Activated CD4-positive, alpha-beta T cell treated with anti-CD3 and anti-CD28 coated beads, Interleukin-2, Interleukin-4, amounts not matched to agents 100 ng/mL and 50 ng/mL, durations not matched to agents 16 hours and 8 hours (primary cell): Measurements from ENCODE around the gene ST8SIA3.
"Not testable (repeated sequence)": the region's sequence is repeated elsewhere in the genome, so short reads cannot be mapped to it uniquely, and the experiment has no call there.

ENCODE experiments used
- DNase-seq: peaks from one replicate; pipeline ENCODE4 v3.0.0-alpha.2; 2020; ENCODE audit warnings: low spot score

ST8SIA3 gene

DNA sequence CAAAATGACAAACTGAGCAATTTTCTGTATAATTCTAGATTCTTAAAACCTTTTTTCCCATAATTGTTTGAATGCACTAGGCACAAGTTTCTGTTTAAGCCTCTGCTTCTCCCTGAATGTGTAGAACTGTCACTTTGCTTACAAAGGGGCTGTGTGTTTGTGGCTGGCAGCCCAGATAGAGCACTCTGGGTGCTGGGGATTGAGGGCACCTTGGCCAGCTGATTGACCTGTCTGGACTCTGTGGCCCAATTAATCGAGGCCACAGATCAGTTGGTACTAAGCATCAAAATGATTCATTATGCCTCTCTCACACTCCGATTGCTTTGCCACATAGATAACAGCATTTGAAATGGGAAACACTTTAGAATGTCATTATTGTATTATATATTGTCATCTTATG lies 12.1 kb downstream of the ST8SIA3 start:
- DNase-seq, result no peak

DNA sequence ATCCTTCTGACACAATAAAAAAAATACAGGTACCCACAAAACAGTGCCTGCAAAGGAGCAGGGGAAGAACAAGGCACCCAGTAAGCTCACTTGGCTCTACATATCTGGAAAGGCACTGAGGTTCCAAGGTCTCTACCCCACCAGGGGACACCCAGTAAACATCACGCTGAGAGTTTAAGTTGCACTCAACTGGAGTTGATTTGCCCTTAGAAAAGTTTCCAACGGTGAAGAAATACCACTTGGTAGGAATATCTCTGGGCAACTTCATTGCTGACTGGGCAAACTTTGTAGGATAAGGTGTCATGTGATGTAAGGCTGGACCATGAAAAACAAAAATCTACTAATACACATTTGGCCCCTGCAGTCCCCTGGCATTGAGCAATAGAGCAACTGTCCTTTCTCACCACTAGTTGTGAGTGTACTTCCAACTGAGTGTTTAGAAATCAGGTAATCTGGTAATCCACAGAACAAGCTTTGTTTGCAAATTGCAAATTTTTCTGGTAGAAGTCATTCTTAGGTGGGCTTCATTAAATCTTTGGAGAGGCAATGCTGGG lies 14.2 kb downstream of the ST8SIA3 start:
- no peak for DNase-seq

DNA sequence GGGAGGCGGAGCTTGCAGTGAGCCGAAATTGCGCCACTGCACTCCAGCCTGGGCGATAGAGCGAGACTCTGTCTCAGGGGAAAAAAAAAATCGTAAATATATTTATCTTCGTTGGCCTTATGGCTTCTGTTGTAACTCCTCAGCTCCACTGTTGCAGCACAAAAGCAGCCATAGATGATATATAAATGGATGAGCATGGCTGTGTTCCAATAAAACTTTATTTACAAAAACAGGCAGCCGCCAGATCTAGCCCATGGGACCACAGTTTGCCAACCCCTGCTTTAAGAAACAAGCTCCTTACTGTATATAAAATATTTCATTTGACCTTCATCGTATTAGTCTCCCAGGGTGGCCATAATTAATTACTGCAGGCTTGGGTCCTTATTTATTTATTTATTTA lies 20.1 kb downstream of the ST8SIA3 start:
- DNase-seq, result no peak

DNA sequence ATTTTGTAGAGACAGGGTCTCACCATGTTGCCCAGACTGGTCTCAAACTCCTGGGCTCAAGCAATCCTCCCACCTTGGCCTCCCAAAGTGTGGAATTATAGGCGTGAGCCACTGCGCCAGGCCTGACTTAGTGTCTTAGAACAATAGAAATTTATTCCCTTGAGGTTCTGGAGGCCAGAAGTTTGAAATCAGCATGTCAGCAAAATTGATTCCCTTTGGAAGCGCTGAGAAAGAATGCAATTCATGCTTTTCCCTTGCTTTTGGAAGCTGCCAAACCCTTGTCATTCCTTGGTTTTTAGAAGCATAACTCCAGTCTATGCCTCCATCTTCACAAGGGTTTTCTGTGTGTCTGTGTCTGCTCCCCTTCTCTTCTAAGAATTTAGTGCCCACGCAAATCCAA lies 20.7 kb downstream of the ST8SIA3 start:
- no peak for DNase-seq

DNA sequence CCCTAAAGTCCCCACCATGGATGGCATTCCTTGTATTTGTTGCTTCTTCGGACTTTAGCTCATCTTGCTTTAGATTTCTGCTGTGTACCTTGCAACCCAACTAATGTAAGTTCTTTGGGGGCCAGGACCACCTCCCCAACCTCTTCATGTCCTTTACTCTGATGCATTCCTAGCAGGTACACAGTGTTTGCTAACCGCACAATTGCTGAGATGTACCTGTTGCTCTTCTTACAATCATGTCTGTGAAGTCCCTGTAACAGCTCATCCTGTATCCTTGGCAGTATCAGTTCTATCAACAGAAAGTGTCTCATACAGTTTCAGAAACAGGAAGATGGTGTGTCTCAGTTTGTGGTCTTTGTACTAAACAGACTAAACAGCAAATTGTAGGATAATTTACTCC lies 24.1 kb downstream of the ST8SIA3 start:
- DNase-seq, result no peak

DNA sequence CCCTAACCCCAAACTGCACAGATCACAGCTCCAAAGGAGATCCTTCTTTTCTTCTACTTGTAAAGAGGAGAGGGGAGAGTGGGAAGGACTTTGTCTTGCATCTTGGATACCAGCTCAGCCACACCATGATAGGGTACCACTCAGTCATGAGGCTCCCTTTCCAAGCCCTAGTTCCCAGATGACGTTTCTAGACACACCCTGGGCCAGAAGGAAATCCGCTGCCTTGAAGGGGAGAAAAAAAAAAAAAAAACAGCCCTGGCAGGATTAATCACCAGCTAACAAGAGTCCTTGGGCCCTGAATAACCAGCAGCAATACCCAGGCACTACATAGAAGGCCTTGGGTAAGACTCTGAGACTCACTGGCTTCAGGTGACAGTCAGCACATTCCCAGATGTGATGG lies 36.9 kb downstream of the ST8SIA3 start:
- DNase-seq, result no peak

DNA sequence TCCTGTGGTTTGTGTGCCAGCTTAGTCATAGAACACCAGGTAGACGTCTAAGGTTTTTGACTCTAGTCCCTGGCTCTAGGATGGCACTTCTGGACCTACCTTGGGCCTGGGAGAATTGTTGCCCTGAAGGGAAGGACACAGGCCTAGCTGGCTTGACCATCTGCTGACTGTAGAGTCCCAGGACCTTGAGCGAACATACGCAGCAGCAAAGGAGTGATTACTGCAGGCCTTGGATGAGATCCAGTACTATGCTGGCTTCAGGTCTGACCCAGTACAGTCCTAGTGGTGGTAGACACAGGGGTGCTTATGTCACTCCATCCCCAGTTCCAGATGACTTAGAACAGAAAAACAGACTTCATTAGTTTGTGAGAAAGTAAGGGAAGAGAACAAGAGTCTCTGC lies 37.7 kb downstream of the ST8SIA3 start:
- DNase-seq, result no peak

DNA sequence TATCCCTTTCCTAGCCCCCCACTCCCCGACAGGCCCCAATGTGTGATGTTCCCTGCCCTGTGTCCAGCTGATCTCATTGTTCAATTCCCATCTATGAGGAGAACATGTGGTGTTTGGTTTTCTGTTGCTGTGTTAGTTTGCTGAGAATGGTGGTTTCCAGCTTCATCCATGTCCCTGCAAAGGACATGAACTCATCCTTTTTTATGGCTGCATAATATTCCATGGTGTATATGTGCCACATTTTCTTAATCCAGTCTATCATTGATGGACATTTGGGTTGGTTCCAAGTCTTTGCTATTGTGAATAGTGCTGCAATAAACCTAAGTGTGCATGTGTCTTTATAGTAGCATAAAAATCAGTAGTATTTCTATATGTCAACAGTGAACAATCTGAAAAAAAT lies 42.4 kb downstream of the ST8SIA3 start:
- DNase-seq, result not testable (repeated sequence)

DNA sequence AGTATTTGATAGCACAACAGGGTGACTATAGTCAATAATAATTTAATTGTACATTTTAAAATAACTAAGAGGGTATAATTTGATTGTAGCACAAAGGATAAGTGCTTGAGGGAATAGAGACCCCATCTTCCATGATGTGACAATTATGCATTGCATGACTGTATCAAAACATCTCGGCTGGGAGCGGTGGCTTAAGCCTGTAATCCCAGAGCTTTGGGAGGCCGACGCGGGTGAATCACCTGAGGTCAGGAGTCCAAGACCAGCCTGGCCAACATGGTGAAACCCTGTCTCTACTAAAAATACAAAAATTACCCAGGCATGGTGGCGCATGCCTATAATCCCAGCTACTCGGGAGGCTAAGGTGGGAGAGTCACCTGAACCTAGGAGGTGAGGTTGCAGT lies 44.5 kb downstream of the ST8SIA3 start:
- DNase-seq, result not testable (repeated sequence)

DNA sequence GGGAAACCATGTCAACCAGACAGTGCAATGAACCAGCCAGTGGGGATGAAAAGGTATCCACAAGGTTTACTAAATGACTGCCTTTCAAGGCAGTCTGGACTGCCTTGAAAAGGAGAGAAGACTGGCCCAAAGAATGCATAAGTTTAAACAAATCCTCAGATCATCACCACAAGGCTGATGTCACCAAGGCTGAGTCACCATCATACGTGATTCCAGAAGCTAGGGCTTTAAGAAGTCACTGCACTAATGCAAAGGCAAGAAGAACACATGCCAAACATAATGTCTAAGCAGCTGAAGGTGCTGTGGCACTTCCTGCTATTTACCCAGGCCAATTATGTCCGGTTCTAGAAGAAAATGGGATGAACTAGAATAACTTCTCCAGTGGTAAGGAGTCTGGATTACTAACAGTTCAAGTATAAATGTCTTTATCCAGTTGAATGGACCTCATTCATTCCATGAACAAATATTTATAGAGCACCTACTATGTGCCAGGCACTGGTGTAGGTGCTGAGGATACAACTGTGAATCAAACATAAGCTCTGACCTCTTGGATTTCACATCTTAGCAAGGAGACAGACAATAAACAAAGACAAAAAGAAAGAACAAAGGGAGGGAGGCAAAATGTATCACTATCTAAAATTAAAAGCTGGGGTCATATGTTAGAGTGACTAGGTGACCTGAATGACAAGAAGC lies 45.2 kb downstream of the ST8SIA3 start:
- DNase-seq, result no peak

DNA sequence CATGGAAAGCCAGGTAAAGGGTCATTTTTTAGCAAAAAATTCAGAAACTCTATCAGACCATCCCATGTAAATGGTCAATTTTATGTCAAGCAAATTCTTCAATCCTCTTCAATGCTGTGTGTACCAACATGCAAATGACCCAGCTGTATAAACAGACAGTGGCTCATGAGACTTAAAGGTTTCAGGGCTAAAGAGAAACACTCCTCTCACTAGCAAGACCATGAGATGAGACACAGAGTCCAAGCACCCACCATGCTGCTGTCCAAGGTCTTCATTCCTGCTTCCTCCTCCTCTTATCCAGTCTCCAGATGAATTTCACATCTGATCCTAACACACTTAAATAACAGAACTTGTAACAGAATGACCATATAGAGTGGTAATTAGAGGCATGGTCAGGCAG lies 52.0 kb downstream of the ST8SIA3 start:
- no peak for DNase-seq

DNA sequence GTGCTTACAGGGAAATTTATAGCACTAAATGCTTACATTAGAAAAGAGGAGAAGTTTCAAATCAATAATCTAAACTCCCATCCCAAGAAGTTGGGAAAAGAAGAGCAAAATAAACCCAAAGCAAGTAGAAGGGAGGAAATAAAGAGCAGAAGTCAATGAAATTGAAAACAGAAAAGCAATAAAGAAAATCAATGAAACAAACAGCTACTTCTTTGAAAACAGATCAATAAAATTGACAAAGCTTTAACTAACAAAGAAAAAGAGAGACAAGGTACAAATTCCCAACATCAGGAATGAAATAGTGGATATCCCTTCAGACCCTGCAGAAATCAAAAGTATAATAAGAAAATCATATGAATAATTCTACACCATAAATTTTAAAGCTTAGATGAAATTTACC lies 57.3 kb downstream of the ST8SIA3 start:
- no peak for DNase-seq

DNA sequence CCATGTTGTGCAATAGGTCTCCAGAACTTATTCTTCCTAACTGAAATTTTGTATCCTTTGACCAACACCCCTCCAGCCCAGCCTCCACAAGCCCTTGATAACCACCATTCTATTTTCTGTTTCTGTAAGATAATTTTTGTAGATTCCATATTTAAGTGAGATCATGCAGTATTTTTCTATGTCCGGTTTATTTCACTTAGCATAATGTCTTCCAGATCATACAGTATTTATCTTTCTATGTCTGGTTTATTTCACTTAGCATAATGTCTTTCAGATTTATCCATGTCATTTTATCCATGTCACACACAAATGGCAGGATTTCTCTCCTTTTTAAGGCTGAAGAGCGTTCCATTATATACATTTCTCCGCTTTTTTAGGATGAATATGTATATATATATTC lies 58.4 kb downstream of the ST8SIA3 start:
- DNase-seq, result no peak

DNA sequence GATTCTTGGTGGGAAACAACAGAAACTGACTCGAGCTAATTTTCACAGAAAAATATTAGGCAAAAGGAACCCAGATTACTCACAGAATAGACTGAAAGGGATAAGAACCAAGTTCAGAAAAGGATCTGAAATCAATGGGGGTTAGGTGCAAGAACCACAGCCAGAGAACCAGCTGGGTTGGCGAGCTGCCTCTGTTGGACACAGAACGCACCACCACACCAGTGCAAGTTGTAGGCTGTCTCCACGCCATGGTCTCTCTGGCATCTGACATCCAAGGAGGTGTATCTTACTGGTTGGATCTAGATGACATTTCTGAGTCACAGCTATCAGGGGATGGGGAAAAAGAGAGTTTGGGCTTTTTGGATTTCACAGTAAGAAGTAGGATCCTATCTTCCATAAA lies 64.2 kb downstream of the ST8SIA3 start:
- no peak for DNase-seq
